ENCODE measurements around the gene ASIP.
"Not testable (repeated sequence)": the region's sequence is repeated elsewhere in the genome, so short reads cannot be mapped to it uniquely, and the experiment has no call there.

ASIP gene

DNA sequence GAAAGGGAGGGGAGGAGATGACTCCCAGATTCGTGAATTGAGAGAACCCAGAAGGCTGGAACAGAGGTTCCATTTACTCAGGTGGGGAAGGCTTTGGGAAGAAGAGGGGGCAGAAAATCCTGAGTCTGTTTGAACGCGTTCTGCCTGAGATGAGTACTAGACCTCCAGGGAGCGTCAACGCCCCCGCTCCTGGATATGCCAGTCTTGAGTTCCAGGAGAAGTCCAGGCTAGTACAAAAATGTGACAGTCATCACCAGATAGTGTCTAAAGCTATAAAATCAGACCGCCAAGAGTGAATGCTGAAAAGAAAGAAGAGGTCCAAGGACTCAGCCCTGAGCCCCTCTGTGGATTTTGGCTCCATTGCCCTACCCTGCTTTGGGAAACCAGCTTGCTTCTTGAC lies 53.3 kb downstream of the ASIP start:
- H3K4me3 ChIP-seq (ENCODE audit: low read depth, low read length) = no peak overlapping the region
- no peak for DNase-seq (ENCODE audit: low read depth)
- TF ChIP-seq, protein P1, sequence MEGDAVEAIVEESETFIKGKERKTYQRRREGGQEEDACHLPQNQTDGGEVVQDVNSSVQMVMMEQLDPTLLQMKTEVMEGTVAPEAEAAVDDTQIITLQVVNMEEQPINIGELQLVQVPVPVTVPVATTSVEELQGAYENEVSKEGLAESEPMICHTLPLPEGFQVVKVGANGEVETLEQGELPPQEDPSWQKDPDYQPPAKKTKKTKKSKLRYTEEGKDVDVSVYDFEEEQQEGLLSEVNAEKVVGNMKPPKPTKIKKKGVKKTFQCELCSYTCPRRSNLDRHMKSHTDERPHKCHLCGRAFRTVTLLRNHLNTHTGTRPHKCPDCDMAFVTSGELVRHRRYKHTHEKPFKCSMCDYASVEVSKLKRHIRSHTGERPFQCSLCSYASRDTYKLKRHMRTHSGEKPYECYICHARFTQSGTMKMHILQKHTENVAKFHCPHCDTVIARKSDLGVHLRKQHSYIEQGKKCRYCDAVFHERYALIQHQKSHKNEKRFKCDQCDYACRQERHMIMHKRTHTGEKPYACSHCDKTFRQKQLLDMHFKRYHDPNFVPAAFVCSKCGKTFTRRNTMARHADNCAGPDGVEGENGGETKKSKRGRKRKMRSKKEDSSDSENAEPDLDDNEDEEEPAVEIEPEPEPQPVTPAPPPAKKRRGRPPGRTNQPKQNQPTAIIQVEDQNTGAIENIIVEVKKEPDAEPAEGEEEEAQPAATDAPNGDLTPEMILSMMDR (IDR thresholded peaks at IDR 0.05; ENCODE audit: control insufficient read depth, extremely low read depth, insufficient read depth) = no peak

DNA sequence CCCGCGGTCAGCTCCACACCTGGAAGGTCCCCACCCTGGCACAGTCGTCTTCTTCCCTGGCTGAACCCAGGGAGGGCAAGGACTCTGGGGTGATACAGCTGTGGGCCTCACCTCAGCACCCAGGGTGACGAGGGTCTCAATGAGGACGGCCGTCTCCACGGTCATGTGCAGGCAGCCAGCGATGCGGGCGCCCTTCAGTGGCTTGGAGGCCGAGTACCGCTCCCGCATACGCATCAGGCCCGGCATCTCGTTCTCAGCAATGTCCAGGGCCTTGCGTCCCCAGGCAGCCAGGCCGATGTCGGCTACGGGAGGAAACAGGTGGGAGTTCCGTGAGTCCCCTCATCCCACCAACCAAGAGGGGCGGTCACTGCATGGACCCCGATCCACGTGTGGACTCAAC lies 54.1 kb downstream of the ASIP start:
- H3K4me3 ChIP-seq (ENCODE audit: low read depth, low read length) = no peak overlapping the region
- TF ChIP-seq, protein P1 (IDR thresholded peaks at IDR 0.05; ENCODE audit: control insufficient read depth, extremely low read depth, insufficient read depth) = no peak
- no peak for DNase-seq (ENCODE audit: low read depth)

DNA sequence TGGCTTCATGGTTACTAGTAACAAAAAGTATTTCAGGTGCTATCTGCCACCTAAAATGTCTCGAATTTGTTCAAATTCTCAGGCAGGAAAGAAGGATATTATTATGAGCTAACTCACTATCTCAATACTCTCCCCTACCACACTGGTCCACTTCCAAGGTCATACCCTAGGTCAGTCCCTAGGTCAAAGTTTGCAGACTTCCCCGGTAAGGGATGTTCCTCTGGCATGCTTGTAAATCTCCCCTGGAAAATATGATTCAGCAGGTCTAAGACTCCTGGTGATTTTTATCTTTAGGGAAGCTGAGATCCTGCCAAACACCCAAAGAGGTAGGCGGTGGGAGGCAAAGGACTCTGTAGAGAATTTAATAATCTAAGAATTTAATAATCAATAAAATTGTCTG lies 55.2 kb downstream of the ASIP start:
- TF ChIP-seq, protein P1 (IDR thresholded peaks at IDR 0.05; ENCODE audit: control insufficient read depth, extremely low read depth, insufficient read depth) = no peak
- DNase-seq (ENCODE audit: low read depth) = no peak
- H3K4me3 ChIP-seq (ENCODE audit: low read depth, low read length) = no peak overlapping the region

DNA sequence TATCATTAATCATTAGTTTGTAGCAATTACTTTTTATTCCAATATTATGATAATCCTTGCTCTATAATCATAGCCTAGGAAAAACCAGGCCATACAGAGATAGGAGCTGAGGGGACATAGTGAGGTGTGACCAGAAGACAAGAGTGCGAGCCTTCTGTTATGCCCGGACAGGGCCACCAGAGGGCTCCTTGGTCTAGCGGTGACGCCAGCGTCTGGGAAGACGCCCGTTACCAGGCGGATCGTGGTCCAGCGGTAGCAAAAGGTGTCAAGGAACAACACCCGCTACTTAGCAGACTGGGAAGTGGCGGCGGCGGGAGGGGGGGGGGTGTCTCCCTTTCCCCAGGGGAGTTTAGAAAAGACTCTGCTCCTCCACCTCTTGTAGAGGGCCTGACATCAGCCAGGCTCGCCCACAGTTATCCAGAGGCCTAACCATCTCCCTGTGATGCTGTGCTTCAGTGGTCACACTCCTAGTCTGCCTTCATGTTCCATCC lies 57.1 kb downstream of the ASIP start:
- not testable (repeated sequence) for H3K4me3 ChIP-seq (ENCODE audit: low read depth, low read length); DNase-seq (ENCODE audit: low read depth)

DNA sequence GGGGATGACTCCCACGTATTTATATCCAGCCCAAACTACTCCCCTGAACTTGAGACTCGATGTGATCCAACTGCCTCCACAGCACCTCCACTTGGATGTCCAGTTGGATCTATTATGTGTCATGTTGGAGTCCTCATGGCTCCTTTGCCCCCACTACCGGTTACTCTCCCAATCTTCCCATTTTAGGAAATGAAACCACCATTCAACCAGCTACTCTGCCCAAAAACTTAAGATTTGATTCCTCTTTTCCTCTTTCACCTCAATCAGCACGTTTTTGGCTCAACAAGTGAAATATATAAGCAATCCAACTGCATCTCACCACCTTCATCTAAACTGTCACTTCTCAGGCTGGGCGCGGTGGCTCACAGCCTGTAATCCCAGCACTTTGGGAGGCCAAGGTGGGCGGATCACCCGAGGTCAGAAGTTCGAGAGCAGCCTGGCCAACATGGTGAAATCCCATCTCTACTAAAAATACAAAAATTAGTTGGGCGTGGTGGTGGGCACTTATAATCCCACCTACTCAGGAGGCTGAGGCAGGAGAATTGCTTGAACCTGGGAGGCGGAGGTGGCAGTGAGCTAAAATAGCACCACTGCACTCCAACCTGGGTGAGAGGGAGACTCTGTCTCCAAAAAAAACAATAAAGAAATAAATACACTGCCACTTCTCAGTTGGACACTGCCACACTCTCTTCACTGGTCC lies 58.5 kb downstream of the ASIP start:
- DNase-seq (ENCODE audit: low read depth) = no peak
- TF ChIP-seq, protein P1 (IDR thresholded peaks at IDR 0.05; ENCODE audit: control insufficient read depth, extremely low read depth, insufficient read depth) = no peak
- H3K4me3 ChIP-seq (ENCODE audit: low read depth, low read length) = no peak overlapping the region; the same call in 1 of the 2 replicates

DNA sequence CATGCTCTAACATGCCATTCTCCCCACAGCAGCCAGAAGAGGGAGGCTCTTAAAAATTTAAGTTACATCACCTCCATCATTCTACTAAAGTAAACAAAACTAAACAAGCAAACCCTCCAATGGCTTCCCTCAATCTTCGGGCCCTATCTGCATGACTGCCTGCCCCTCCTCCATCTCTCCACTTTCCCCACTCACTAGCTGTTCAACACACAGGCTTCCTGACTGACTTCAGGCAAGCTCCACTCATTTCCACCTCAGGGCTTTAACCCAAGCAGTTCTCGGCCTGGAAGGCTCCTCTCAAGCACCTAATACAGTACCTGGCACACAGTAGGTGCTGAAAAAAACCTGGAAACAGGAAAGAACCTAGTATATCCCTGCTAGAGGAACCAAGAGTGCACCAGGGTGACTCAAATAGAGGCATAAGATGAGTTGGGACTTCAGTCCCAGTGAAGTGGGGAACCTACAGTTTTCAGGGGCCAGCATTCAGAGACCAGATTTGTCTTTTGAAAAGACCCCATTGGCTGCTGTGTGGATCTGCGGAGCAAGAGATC lies 59.1 kb downstream of the ASIP start:
- TF ChIP-seq, protein P1 (IDR thresholded peaks at IDR 0.05; ENCODE audit: control insufficient read depth, extremely low read depth, insufficient read depth) = no peak
- H3K4me3 ChIP-seq (ENCODE audit: low read depth, low read length) = peak overlapping the region; percentile 21; the same call in 1 of the 2 replicates
- DNase-seq (ENCODE audit: low read depth) = peak; percentile 56

DNA sequence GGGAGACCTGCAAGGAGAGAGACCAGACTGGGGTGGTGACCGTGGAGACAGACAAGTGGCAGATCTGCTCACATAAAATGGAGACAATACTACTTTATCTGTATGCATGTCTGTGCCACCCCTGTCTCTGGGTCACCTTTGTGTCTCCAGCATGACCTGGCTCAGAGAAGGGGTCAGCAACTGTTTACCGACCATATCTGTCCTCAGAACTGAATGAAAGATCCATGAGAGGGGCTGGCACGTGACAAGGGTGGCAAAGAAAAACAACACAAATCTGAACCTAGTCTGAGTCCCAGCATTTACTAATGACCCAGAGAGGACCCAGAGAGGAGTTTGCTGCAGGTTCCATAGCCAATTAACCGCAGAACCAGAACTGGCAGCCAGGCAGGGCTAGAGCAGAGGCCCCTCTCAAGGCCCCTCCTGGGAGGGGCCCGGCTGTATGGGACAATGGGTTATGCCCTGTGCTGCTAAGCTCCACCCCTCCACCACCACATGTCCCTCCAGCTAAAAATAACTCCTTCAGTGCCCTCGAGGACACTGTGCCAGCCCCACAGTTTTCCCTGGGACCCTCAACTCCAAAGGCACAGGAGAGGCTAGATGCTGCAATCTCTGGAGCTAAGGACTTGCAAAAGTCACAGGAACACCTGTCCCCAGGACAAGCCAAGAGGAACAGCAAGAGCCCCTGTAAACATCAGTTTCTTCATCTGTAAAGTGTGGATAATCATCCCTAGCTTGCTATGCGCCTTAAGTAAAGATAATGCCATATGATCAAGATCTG lies 59.8 kb downstream of the ASIP start:
- TF ChIP-seq, protein P1 (IDR thresholded peaks at IDR 0.05; ENCODE audit: control insufficient read depth, extremely low read depth, insufficient read depth) = no peak
- H3K4me3 ChIP-seq (ENCODE audit: low read depth, low read length) = peak overlapping the region; percentile 21
- DNase-seq (ENCODE audit: low read depth) = no peak
